AG08395 (cell line): ENCODE measurements around the gene PHPT1.
A peak's percentile ranks its signal among the peaks of the same experiment; 100 is the strongest.
"Not testable (repeated sequence)": the region's sequence is repeated elsewhere in the genome, so short reads cannot be mapped to it uniquely, and the experiment has no call there.

Experiments
- DNase-seq: peaks from one replicate; pipeline ENCODE4 v3.0.0; 2012; ENCODE audit warnings: mixed read lengths, low spot score

Gene PHPT1

DNA sequence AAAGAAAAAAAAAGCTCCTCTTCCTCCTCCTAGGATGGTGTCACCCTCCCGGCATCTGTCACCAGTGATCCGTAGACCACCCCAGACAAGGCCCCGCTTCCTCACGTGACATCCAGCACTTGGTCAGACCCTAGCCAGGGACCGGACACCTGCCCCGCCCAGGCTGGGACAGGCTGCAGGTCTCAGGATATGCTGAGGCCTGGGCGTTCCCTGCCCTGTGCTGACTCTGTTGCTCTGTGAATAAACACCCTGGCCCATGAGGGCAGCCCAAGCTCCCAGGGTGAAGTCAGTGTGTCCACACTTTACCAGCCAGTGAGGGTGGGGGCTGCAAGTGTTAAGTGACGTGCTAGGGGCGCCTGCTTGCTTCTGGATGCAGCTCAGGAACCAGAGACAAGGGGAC, 11.3 kb downstream of the PHPT1 start:
- no peak for DNase-seq

GRCh38 chr9:136860933-136861873, 12.0 kb downstream of the PHPT1 start:
- DNase-seq, result no peak

DNA sequence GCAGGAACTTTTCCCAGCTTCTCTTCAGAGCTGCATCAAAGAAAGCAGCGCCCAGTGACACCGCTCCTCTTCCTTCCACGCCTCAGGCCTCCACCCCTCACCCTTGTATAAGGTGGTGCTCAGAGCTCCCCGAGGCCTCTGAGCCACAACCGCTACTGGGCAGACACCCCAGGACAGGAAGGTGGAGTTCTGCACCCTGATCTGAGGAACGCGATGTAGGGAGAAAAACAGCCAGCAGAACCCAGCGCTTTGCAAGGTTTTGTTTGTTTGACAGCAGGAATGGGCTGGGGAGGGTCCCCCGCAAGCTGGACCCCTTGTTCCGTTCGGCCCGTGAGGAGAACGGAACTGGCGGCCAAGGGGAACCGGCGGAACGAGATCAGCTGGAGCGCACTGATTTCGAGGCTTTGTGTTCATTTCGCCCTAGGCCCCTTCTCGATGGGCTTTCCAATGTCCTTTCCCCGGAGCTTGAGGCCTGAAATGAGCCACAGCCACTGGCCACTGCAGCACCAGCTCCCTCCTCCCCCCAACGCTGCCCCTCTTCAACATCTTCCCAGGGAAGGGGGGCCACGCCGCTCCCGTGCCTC, 12.8 kb downstream of the PHPT1 start:
- no peak for DNase-seq

DNA sequence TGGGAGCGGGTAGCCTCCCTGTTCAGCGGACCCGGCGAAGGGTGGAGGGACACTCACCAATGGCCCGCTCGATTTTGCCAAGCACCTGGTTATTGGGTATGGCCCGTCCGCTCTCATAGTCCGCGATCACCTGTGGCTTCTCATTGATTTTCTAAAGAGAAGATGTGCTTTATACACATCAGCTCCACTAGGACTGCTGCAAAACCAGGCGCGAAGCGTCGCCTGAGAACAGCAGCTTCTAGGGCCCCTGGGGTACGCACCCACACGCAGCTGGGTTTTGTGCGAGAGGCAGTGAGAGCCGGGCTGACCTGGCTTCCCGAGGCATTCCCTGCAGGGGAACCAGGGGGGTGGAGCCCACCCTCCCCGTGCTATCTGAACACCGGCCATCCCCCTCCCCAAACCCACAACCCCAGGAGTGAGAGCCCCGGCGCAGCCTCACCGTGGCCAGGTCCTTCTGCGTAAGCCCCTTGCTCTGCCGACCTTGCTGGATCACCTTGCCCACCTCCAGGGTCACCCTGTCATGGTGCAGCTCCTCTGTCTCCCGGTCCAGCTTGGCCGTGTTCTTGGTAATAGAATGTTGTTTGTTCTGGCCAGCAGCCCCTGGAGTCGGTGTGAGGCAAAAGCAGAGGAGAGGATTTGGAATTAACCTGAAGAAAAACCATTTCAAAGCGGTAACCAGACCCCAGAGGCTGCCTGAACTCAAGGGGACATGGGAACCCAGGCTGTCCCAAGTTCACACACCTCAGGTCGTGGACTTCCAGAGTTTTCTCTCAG, 13.8 kb downstream of the PHPT1 start:
- DNase-seq, result no peak

GRCh38 chr9:136863623-136864273, 14.5 kb downstream of the PHPT1 start:
- no peak for DNase-seq

DNA sequence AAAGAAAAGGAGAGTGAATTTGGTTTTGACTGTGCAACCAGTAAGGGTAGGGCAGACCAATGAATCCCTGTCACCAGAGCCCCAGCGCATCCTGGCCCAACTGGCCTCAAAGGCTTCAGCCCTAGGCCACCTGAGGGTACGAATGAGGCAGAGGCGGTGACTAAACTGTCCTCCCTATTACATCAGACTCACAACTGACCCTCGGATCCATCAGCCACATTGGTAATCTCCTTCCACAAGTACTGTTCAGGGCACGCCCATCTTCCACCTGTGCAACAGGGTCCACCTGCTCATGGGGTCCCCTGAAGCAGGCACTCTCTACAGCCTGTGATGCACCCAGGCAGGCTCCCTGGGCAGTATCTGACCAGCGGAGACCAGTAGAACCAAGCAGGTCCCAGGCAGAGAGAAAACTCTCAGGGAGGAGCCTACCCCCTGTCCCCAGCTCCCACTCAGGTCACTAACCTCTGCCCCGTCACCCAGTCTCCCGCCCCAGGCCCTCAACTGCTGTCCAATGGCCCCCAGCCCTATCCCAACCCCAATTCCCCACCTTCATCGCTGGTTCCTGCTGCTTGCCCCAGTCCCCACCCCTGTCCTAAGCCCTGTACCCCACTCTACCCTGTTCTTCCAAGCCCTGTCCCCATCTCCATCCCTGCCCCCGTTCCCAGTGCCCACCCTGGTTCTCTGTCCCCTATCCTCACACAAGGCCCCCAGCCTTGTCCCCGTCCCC, 16.0 kb downstream of the PHPT1 start:
- DNase-seq, result no peak

DNA sequence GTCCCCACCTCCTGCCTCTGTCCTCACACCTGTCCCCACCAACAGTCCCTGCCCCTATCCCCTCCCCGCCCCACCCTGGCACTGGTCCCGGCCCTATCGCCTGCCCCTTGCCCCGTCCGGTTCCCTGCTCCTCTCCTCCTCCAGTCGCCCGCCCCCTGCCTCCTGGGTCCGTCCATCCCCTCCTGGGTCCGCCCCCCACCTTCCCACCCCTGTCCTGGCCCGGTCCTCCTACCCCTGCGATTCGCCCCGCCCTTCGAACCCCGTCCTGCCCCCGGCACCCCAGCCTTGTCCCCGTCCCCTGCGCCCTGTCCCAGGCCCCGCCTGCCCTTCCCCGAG, 16.5 kb downstream of the PHPT1 start:
- no peak for DNase-seq

DNA sequence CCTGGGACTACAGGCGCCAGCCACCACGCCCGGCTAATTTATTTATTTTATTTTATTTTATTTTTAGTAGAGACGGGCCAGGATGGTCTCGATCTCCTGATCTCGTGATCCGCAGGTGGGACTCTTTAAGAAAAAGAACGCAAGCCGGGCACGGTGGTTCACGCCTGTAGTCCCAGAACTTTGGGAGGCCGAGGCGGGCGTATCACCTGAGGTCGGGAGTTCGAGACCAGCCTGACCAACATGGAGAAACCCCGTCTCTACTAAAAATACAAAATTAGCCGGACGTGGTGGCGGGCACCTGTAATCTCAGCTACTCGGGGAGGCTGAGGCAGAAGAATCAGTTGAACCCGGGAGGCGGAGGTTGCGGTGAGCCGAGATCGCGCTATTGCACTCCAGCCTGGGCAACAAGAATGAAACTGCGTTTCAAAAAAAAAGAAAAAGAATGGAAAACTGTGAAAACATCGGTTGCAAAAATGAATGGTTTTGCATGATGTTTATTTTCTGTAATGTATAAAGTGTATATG, 17.8 kb downstream of the PHPT1 start:
- DNase-seq, result not testable (repeated sequence)

- no peak for DNase-seq
Observed at GRCh38 chr9:136867480-136867879, 18.3 kb downstream of the PHPT1 start.

- DNase-seq, result no peak
Observed at GRCh38 chr9:136867917-136868316, 18.7 kb downstream of the PHPT1 start.

DNA sequence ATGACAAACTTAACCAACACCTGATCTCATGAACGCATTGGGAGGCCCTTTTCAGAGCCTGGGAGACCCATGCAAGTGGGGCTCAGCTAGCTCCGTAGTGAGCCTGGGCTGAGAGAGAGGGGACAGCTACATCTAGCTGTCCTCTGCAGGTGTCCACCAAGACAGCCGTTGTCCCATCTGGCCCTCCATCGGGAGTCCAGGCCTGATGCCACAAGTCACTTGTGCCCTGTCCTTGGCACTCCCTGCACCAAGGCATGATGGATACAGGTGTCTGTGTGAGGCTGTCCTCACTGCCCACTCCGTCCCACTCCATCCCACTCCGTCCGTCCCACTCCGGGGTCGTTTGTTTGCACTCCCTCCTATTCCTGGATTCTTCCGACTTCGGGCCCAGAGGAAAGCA, 19.4 kb downstream of the PHPT1 start:
- no peak for DNase-seq

DNA sequence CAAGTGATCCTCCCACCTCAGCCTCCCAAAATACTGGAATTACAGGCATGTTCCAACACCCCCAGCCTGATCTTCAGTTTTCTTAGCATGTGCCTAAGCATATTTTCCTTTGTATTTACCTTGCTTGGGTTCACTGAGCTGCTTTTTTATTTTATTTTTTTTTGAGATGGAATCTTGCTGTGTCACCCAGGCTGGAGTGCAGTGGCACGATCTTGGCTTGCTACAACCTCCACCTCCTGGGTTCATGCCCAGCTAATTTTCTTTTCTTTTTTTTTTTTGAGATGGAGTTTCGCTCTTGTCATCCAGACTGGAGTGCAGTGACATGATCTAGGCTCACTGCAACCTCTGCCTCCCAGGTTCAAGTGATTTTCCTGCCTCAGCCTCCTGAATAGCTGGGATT, 20.4 kb downstream of the PHPT1 start:
- DNase-seq, result not testable (repeated sequence)

GRCh38 chr9:136875155-136875554, 25.9 kb downstream of the PHPT1 start:
- no peak for DNase-seq

DNA sequence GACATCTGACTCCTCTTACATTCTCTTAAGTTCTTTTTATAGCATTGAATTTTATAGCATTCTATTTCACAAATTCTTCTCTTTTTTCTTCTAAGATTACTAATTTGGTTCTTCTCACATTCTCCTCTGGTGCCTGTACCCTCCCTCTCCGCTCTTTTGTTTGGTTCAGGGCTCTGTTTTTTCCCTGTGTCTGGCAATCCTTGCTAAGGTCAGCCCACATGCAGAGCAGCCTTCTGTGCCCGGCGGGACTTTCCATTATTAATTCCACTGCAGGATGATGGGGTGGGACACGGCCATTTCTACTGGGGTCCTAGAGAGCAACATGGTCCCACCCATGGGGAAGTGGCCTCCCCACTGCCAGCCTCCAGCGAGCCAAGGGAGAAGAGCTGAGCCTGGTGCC, 27.3 kb downstream of the PHPT1 start:
- no peak for DNase-seq

DNA sequence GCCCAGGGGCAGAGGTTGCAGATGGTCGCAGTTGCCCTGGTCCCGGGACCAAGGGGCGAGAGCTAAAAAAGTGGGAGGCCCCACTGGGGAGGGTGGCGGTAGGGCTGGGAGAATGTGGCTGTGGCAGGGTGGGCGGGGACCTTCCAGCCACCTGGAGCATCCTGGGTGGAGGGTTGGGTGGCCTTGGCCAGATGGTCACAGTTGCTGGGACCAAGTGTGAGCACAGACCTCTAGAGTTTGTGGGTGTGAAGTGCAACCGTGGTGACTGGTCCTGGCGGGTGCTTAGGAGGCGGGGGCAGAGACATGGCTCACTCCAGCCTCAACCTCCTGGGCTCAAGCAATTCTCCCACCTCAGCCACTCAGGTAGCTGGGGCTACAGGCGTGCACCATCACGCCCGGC, 31.4 kb downstream of the PHPT1 start:
- no peak for DNase-seq

GRCh38 chr9:136881691-136882108, 32.5 kb downstream of the PHPT1 start:
- DNase-seq, result peak; percentile 38

DNA sequence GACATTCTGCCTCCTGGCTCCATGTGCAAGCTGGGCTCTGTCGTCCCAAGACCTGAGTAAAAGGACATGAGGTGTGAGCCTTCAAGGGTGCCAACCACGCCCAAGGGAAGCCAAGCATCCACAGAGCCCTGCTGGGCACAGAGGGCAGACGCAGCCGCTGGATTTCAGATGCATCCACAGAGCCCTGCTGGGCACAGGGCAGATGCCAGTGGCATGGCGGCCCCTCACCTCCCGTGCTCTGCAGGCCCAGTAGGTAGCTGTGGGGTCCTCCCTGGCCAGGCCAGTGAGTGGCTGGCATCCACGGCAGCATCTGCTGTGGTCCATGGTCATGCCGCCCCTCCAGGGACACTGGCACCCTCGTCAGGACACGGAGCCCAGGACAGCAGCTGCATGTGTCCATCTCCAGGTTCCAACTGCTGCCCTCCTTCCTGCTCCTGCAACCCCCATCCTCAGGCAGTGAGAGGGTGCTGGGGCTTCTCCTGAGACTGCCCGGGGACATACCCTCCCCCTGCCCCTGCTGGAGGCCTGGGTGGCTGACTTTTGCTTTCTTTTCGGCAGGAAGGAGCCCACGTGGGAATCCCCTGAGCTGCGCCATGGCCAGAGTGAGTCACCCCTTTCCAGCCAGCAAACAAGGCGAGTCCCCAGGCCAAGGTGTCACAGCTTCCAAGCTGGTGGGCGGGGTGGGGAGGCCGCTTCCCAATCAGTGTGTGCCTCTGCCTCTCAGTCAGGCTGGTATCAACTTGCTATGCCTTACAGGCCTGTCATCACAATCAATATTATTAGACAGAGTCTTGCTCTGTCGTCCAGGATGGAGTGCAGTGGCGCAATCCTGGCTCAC, 33.1 kb downstream of the PHPT1 start:
- DNase-seq, result peak; percentile 87

DNA sequence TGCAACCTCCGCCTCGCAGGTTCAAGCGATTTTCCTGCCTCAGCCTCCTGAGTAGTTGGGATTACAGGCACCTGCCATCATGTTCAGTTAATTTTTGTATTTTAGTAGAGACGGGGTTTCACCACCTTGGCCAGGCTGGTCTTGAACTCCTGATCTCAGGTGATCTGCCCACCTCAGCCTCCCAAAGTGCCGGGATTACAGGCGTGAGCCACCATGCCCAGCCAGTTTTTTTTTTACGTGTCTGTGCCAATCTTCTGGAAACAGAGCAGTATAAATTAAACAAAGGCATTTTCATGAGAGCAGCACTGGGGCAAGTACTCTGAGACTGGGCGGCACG, 33.7 kb downstream of the PHPT1 start:
- DNase-seq, result not testable (repeated sequence)

DNA sequence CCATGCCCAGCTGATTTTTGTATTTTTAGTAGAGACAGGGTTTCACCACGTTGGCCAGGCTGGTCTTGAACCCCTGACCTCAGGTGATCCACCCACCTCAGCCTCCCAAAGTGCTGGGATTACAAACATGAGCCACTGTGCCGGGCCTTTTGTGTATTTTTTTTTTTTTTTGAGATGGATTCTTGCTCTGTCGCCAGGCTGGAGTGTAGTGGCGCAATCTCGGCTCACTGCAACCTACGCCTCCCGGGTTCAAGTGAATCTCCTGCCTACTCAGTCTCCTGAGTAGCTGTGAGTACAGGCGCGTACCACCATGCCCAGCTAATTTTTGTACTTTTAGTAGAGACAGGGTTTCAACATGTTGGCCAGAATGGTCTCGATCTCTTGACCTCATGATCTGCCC, 34.5 kb downstream of the PHPT1 start:
- not testable (repeated sequence) for DNase-seq

DNA sequence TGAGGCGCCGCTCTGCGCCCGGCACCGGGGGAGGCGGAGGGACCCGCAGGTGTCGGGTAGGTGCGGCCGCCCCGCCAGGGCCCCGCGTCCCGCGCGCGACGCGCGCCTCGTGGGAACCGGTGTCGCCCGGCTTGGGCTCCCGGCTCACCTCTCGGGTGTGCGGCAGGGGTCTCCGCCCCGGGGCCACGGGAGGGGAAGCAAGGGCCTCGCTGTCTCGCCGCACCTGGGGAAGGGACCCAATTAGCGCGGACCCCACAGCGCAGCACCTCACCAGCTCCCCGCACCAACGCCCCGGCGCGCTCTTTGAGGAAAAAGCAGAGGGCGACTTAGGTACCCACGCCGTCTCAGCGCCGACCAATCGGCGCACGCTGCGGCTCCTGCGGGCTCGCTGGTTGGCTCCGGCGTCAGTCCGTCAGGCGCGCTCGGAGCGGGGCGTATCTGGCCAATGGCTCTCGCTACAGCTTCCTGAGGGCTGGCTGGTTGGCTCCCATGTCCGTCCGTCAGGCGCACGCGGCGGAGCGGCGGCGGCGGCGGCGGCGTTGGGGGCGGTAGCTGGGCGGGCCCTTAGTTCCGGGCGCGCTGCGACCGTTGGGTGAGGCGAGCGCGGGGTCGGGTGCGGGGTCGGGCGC, 36.9 kb downstream of the PHPT1 start, which contains the start of gene TRAF2:
Gene TRAF2 (plus strand): TSS at position 567 of the 629 bp plus-strand sequence. CDS start 12,225 bp downstream, outside the sequence.
- peak; percentile 100 for DNase-seq
